ENCODE data around the gene MAPK1IP1L.

GRCh38 chr14:55111122-55111708 lies 59.8 kb downstream of the MAPK1IP1L start:
- TF ChIP-seq EZH2phosphoT487 (IDR thresholded peaks at IDR 0.05; ENCODE audit: insufficient read depth, low read depth) = no peak
- no peak for TF ChIP-seq EZH2 (IDR thresholded peaks at IDR 0.05; ENCODE audit: insufficient read depth, poor library complexity, severe bottlenecking)

Measured in GM23248 (cell line).